Lower leg skin (tissue), 4 donors: ENCODE measurements around the gene SCP2D1. TPM values are rescaled to one million over a fixed set of nuclear protein-coding genes. Genes with fewer than 3 reads are reported as not detected.

ENCODE experiments used
- DNase-seq, 2 donors: peaks; one replicate each; pipeline ENCODE4 v3.0.0-alpha.2; 2019; ENCODE audit warnings: low spot score in 2 of 2
- H3K4me3 ChIP-seq: fragments of 200-600 bp; sonication (generic); 2 replicates; pipeline ENCODE4 v1.5.1; 2017; ENCODE audit warnings: mild to moderate bottlenecking, low read depth; ENCODE audit not compliant: poor library complexity, severe bottlenecking
- CTCF ChIP-seq, 3 donors: fragments of 450-650 bp; IDR thresholded peaks; one replicate each; pipeline ENCODE4 v1.5.1; 2016; ENCODE audit warnings: antibody characterized with exemption in 3 of 3, mild to moderate bottlenecking in 3 of 3, moderate library complexity in 2 of 3
- POLR2A ChIP-seq, 2 donors: fragments of 450-650 bp; IDR thresholded peaks; one replicate each; pipeline ENCODE4 v1.6.1; 2016 to 2017; ENCODE audit warnings: antibody characterized with exemption in 2 of 2, mild to moderate bottlenecking in 1 of 2, moderate library complexity in 1 of 2
- WGBS, 2 donors: methylation state at CpG; one replicate each; pipeline ENCODE4 v1.1.5; 2018; 5-methylcytosine and 5-hydroxymethylcytosine counted together
- intact Hi-C: fragments of 100-400 bp; cut with DNase I; formaldehyde crosslinking; loops from one replicate; pipeline ENCODE4 v1.15.0; 2023; ENCODE audit warnings: low total_unique reads
- total RNA-seq, 4 donors: library from RNA; depleted of rRNA; stranded (reverse); fragments of >200 nt; gene quantifications; one replicate each; pipeline ENCODE4 v1.1.0, GENCODE V29; 2016

SCP2D1 gene
- total RNA-seq: not detected

GRCh38 chr20:18813483-18813882 is at the start of gene SCP2D1:
Gene SCP2D1 (plus strand): TSS chr20:18813783. CDS start chr20:18813816, 33 bp downstream.
- TF ChIP-seq POLR2A (IDR thresholded peaks at IDR 0.05) (no peak), CTCF (IDR thresholded peaks at IDR 0.05) (no peak)
- H3K4me3 ChIP-seq: no peak within 1 kb of the TSS
- DNase-seq: no peak
- intact Hi-C loops: no loop called here
- 80 to 81% methylated on average over 3 of the region's 3 CpGs for WGBS, 2 donors

- no peak overlapping the region for H3K4me3 ChIP-seq
- intact Hi-C loops: no loop called here
- TF ChIP-seq CTCF (IDR thresholded peaks at IDR 0.05): no peak
- no peak for TF ChIP-seq POLR2A (IDR thresholded peaks at IDR 0.05)
- DNase-seq: no peak
- WGBS, 2 donors: 62 to 78% methylated on average over 5 of the region's 5 CpGs
These were observed 45.9 kb upstream of the SCP2D1 start for GRCh38 chr20:18767676-18768075.

DNA sequence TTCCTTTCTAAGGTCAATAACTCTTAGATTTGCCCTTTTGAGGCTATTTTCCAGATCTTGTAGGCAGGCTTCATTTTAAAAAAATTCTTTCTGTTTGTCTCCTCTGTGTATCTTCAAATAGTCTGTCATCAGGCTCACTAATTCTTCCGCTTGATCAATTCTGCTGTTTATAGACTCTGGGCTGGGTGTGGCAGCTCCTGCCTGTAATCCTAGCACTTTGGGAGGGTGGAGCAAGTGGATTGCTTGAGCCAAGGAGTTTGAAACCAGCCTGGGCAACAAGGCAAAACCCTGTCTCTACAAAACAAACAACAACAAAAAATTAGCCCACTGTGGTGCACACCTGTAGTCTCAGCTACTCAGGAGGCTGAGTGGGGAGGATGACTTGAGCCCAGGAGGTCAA is 40.0 kb upstream of the SCP2D1 start:
- DNase-seq: no peak
- H3K4me3 ChIP-seq: no peak overlapping the region
- intact Hi-C loops: no loop called here
- no peak for TF ChIP-seq CTCF (IDR thresholded peaks at IDR 0.05)
- no peak for TF ChIP-seq POLR2A (IDR thresholded peaks at IDR 0.05)
- 54 to 65% methylated on average over 1 of the region's 1 CpG for WGBS, 2 donors

GRCh38 chr20:18774207-18774606 is 39.4 kb upstream of the SCP2D1 start:
- TF ChIP-seq POLR2A (IDR thresholded peaks at IDR 0.05): no peak
- TF ChIP-seq CTCF (IDR thresholded peaks at IDR 0.05): no peak
- intact Hi-C loops: no loop called here
- no peak overlapping the region for H3K4me3 ChIP-seq
- DNase-seq: no peak
- whole genome bisulfite sequencing, 2 donors: 77 to 80% methylated on average over 2 of the region's 2 CpGs

GRCh38 chr20:18775633-18776032 is 38.0 kb upstream of the SCP2D1 start:
- intact Hi-C loops: no loop called here
- H3K4me3 ChIP-seq: no peak overlapping the region
- TF ChIP-seq POLR2A (IDR thresholded peaks at IDR 0.05): no peak
- TF ChIP-seq CTCF (IDR thresholded peaks at IDR 0.05): no peak
- DNase-seq: no peak
- 92 to 94% methylated on average over 5 of the region's 5 CpGs for WGBS, 2 donors

GRCh38 chr20:18778690-18779392 is 34.7 kb upstream of the SCP2D1 start:
- no peak overlapping the region for H3K4me3 ChIP-seq
- no peak for DNase-seq
- no peak for TF ChIP-seq POLR2A (IDR thresholded peaks at IDR 0.05)
- no peak for TF ChIP-seq CTCF (IDR thresholded peaks at IDR 0.05)
- 68 to 75% methylated on average over 10 of the region's 10 CpGs for WGBS, 2 donors
- intact Hi-C loops: no loop called here
